Stimulated activated CD4-positive, alpha-beta T cell treated with anti-CD3 and anti-CD28 coated beads, Interleukin-12 subunit alpha, Interleukin-12 subunit beta, amount 100 ng/mL, for 24 hours (primary cell): ENCODE results near the gene RAB36.
A peak's percentile ranks its signal among the peaks of the same experiment; 100 is the strongest.

Source experiments
- DNase-seq, 2 experiments: peaks; one replicate each; pipeline ENCODE4 v3.0.0-alpha.2; 2020; ENCODE audit warnings: low read depth in 2 of 2

The RAB36 gene

GRCh38 chr22:23158516-23159290 lies 13.4 kb downstream of the RAB36 start:
- DNase-seq: no peak

- no peak for DNase-seq
These were observed 14.0 kb downstream of the RAB36 start for GRCh38 chr22:23159291-23159630.

GRCh38 chr22:23161029-23161428 lies 15.8 kb downstream of the RAB36 start:
- no peak for DNase-seq

GRCh38 chr22:23161574-23161973 lies 16.3 kb downstream of the RAB36 start:
- DNase-seq: no peak

DNA sequence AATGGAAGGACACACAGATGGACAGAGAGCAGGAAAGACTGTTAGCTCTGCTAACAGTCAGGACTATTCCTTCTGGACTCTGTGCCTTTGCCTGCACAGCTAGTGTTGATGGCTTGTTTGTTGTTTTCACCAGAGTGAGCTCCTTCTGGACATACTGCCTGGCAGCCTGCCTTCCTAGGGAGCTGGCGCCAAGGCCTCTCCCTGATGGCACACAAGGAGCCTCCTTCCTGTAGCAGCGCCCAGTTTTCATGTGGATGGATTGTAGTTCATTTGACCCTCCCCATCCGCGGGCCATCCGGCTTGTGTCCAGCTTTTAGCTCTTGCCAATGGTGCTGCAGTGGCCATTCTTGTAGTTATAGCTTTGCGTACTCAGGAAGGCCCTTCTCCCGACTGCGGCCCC lies 18.4 kb downstream of the RAB36 start:
- no peak for DNase-seq

GRCh38 chr22:23164091-23164490 lies 18.8 kb downstream of the RAB36 start:
- no peak for DNase-seq

DNA sequence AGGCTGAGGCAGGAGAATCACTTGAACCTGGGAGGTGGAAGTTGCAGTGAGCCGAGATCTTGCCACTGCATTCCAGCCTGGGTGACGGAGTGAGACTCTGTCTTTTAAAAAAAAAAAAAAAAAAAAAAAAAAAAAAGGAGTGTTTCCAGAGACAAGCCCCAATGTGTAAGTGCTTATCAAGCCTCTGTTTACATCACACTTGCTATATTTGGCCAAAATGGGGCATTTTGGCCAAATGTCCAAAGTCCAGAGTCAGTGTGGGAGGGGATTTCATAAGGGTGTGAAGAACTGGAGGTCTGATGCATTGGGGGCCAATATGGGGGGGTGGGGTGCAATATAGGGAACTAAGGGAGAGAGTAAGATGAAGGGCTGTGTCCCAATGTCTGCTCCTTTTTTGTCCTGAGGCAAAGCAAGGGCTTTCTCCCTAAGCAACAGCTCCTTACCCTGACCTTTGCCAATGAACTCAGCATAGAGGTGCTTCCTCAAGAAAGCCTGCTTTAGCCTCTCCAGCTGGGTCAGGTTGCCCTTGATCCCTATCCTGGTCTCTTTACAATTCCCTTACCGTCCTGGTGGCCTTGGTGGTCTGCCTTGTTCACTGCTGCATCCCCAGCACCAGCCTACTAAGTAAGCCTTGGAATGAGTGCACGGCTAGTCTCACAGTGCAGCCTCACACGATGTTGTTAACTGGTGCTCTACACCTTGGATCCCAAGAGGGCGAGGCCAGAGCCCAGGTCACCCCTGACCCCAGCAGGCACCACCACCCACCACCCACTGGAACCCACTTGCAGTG lies 21.0 kb downstream of the RAB36 start:
- DNase-seq: no peak

- no peak for DNase-seq
These were observed 21.8 kb downstream of the RAB36 start for GRCh38 chr22:23166841-23167616.

- DNase-seq: no peak
These were observed 23.2 kb downstream of the RAB36 start for GRCh38 chr22:23168391-23169042.

DNA sequence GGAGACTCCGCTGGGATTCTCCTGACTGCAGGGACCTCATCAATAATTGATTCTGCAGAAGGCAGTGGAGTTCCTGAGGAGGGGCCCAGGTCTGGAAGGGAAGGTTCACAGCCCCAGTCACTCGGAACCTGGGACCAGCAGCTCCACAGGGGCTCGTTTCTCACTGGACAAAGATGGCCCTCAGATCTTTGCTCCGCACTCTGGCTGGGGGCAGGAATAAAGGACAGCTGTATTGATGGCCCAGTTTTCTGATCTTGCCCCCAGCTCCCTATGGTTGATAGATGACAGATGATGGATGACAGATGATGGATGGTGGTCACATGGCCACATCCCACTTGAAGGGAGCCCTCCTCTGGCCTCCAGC lies 23.7 kb downstream of the RAB36 start:
- no peak for DNase-seq

DNA sequence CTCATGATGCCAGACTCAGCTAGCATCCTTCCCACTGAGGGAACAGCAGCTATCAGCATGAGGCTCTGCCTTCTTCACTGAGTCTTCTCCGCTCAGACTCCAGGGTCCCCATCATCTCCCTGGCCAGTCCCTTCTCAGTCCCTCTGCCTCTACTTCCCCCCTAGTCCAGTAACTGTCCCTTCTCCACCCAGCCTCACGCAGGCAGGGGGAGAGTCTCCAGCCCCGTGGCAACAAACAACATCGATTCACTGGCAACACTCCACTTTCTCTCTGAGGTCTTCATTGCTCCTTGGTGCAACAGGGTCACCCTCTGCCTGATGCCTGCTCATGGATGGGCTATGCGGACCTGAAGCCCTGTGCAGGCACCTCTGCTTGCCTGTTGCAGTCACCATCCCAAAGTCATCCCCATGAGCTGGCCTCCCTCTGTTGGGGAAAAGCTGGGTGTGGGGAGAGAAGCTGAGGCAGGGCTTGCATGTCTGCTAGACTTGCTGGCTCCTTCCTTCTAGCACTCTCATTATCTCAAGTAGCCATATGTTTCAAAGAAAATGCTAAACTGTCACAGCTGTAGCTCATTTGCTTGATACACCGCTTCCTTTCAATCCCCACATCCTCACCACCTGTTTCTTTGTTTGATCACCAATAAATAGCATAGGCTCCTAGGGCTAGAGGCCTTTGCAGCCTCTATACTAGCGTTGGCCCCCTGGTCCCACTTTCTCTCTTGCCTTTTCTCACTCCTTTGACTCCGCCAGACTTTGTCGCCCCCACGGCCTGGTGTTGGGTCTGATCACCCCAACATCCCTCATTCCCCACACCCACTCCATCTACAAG lies 30.8 kb downstream of the RAB36 start:
- no peak for DNase-seq

GRCh38 chr22:23176645-23177027 lies 31.4 kb downstream of the RAB36 start:
- no peak for DNase-seq

DNA sequence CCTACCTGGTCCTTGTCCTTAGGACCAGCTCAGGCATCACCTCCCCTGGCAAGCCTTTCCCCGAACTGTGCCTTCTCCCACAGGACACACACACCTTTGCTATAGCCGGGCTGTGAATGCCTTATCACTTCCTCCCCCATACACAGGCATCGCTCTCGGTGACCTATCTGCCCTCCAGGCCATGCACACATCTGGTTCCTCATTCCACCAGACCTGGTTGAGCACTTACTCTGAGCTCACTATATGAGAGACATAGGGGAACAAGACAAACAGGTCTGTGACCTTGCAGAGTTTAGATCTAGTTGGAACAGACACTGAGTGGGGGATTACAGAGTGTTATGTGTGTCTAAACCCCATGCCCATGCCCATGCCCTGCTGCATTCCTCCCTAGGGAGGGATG lies 31.9 kb downstream of the RAB36 start:
- DNase-seq: no peak

DNA sequence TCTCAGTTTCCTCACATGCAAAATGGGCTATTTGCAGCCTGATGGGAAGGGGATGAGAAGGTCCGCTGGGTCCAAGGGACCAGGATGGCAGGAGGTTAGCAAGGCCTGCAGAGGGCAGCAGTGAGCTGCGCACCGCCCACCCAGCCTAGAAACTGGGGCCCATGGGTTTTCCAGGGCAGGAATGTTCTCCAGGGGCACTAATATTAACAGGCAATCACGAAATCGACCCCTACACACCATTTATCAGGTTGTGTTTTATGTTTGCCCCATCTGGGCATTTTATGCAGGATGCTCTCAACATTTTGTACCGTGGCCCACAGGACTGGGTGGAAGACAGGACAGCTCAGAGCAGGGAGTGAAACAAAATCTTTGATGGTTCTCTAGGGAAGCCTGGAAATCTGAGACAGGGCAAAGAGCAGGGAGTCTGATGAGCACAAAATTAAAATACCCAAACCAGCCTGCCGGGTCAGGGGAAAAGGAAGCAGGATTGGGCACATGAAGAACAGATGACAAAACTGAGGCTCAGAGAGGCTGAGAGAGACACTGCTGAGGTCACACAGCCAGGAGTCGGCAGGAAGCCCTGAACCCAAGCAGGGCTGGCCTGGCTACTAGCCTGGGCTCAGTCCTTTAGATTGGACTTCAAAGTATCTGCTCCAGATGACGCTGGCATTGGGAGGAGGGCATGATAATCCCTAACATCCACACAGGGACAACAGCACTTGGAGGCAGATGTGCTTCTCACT lies 33.4 kb downstream of the RAB36 start:
- peak; percentile 36 to 51 for DNase-seq

GRCh38 chr22:23179381-23180299 lies 34.4 kb downstream of the RAB36 start:
- DNase-seq: no peak

DNA sequence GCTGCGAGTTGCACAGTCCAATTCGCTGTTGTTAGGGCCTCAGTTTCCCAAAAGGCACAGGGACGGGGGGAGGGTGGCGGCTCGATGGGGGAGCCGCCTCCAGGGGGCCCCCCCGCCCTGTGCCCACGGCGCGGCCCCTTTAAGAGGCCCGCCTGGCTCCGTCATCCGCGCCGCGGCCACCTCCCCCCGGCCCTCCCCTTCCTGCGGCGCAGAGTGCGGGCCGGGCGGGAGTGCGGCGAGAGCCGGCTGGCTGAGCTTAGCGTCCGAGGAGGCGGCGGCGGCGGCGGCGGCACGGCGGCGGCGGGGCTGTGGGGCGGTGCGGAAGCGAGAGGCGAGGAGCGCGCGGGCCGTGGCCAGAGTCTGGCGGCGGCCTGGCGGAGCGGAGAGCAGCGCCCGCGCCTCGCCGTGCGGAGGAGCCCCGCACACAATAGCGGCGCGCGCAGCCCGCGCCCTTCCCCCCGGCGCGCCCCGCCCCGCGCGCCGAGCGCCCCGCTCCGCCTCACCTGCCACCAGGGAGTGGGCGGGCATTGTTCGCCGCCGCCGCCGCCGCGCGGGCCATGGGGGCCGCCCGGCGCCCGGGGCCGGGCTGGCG lies 35.1 kb downstream of the RAB36 start, which contains the start of gene BCR:
Gene BCR, plus strand, starts transcription at position 209 of the 592 bp plus-strand sequence. CDS start 452 bp downstream, outside the sequence.
- DNase-seq: peak in 1 of 2 experiments; percentile 41

DNA sequence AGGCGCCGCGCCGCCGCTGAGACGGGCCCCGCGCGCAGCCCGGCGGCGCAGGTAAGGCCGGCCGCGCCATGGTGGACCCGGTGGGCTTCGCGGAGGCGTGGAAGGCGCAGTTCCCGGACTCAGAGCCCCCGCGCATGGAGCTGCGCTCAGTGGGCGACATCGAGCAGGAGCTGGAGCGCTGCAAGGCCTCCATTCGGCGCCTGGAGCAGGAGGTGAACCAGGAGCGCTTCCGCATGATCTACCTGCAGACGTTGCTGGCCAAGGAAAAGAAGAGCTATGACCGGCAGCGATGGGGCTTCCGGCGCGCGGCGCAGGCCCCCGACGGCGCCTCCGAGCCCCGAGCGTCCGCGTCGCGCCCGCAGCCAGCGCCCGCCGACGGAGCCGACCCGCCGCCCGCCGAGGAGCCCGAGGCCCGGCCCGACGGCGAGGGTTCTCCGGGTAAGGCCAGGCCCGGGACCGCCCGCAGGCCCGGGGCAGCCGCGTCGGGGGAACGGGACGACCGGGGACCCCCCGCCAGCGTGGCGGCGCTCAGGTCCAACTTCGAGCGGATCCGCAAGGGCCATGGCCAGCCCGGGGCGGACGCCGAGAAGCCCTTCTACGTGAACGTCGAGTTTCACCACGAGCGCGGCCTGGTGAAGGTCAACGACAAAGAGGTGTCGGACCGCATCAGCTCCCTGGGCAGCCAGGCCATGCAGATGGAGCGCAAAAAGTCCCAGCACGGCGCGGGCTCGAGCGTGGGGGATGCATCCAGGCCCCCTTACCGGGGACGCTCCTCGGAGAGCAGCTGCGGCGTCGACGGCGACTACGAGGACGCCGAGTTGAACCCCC lies 35.8 kb downstream of the RAB36 start:
- no peak for DNase-seq

- DNase-seq: no peak
These were observed 36.5 kb downstream of the RAB36 start for GRCh38 chr22:23181721-23182308.
